SK-N-MC (cell line): Measurements from ENCODE around the gene SCRG1.

Source experiments
- EZH2 ChIP-seq: fragments of 200-600 bp; sonication (generic); IDR thresholded peaks from one replicate; pipeline ENCODE4 v1.6.1; 2017; ENCODE audit warnings: antibody characterized with exemption
- FOXP2 ChIP-seq: optimal IDR thresholded peaks from 2 replicates; pipeline ENCODE3; 2011; ENCODE audit warnings: mild to moderate bottlenecking, moderate library complexity; ENCODE audit not compliant: insufficient read depth; ENCODE audit errors: extremely low read length, control extremely low read depth
- POLR2AphosphoS5 ChIP-seq: IDR thresholded peaks from 2 replicates; pipeline ENCODE4 v1.6.1; 2012; ENCODE audit warnings: mild to moderate bottlenecking, low read depth, low read length, borderline replicate concordance

DNA sequence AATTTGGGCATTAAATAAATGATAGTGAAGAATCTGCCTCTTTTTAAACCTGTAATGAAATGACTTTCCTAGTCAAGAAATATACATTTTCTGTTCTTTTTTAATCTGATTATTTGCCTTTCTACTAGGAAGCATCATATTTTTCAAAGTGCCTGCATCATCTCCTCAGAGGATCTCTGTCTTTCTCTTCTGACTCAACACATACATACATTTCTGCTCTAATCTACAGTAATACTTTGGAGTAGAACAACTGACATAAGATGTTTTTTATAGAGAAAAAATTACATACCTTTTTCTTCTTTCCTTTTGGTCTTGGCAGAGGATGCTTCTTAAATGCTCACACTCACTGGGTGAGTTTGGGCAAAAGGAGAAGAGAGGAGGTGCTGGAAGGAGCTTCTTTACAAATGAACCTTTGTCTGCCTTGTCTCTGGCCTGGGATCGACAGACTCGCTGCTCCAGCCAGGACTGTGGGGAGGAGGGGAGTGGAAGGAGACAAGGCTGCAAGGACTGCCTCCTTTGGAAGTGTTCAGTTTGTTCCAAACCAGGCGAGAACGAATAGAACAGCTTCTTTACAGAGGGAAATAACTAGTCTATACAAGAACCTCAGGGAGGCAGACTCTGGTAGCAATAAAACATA lies at the start of gene SCRG1:
- no peak for TF ChIP-seq POLR2AphosphoS5
- TF ChIP-seq EZH2 = no peak
- TF ChIP-seq FOXP2 = no peak
